GM18951 (cell line): Measurements from ENCODE around the gene MRPL30.
"Not testable (repeated sequence)": the region's sequence is repeated elsewhere in the genome, so short reads cannot be mapped to it uniquely, and the experiment has no call there.

Experiments
- POLR2A ChIP-seq: IDR thresholded peaks from 4 replicates; pipeline ENCODE4 v1.6.1; 2011; ENCODE audit warnings: mild to moderate bottlenecking; ENCODE audit not compliant: insufficient read length, insufficient read depth; ENCODE audit errors: extremely low read depth
- in situ Hi-C: fragments of 300-500 bp; cut with MboI; formaldehyde crosslinking; loops from one replicate; pipeline ENCODE4 v1.12.0; 2022; ENCODE audit warnings: low sequenced_read_pairs, mixed read lengths, inconsistent platforms; ENCODE audit not compliant: unreplicated experiment

The MRPL30 gene

GRCh38 chr2:99200076-99200800, 19.3 kb downstream of the MRPL30 start:
- TF ChIP-seq POLR2A, result no peak
- in situ Hi-C loops, result no loop called here

- in situ Hi-C loops, result no loop called here
- TF ChIP-seq POLR2A, result no peak
These were observed 21.1 kb downstream of the MRPL30 start for GRCh38 chr2:99201959-99202678.

DNA sequence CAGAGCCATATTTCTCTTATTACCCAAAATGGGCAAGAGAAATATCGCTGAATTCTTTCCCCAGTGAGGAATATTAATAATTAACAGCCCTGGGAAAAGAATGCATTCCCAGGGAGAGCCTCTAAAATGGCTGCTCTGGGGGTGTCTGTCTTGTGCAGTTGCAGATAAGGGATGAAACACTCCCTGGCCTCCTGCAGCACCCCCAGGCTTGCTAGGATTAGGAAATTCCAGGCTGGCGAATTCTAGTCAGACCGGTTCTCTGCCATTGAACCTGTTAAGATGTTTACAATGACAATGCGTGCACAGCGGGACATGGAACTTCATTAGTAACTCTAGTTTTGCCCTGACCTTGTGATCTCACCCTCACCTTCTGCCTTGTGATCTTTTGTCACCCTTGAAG, 24.5 kb downstream of the MRPL30 start:
- in situ Hi-C loops, result no loop called here
- TF ChIP-seq POLR2A, result no peak

- in situ Hi-C loops, result no loop called here
- no peak for TF ChIP-seq POLR2A
These were observed 35.1 kb downstream of the MRPL30 start for GRCh38 chr2:99216096-99216495.

DNA sequence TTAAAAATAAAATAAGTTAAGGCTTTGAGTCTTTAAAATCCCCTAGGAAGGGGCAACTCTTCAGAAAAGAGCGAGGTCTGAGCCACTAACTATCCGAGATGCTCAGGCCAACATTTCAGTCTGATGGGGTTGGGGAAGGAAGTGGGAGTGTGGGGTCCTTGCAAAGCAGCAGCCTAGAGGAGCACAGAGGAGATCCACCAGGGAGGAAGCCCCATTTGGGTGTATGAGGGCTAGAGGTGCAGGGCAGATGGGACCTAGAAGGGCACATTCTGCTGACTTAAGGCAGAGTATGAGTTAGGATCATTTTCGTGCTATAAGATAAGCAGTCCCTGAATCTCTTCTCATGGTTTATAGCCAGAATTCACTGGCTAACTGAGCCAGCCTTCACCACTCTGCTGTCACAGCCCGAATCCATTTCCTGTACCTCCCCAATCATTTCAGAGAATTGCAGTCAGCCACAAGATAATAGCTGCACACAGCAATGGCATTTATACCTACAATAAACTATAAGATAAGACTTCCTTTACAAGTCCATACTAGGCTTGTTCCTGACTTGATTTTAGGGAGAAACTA, 37.0 kb downstream of the MRPL30 start:
- in situ Hi-C loops, result no loop called here
- TF ChIP-seq POLR2A, result no peak

DNA sequence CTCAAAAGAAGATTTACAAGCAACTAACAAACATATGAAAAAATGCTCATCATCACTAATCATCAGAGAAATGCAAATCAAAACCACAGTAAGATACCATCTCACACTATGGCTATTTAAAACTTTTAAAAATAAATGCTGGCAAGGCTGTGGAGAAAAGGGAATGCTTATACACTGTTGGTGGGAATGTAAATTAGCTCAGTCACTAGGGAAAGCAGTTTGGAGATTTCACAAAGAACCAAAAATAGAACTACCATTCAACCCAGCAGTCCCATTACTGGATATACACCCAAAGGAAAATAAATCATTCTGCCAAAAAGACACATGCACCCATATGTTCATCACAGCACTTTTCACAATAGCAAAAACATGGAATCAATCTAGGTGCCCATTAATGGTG, 52.2 kb downstream of the MRPL30 start:
- in situ Hi-C loops, result not testable (repeated sequence)

DNA sequence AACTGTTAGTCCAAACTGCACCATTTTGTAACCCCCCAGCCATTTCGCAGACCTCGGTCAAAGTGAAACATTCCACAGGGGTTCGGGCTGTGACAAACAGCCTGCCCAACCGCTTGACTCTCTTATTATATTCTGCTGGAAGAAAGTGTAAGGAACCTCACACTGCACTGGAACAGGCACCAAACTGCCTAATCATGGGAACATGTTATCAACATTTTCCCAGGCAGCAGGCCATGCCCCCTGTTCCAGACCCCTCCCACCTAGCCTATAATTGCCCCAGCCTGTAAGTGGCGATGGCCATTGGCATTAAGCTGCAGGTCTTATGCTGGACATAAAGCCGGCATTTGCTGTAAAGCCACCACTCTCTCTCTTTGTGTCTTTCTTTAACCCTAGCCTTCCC, 57.6 kb downstream of the MRPL30 start:
- in situ Hi-C loops, result no loop called here
- no peak for TF ChIP-seq POLR2A

DNA sequence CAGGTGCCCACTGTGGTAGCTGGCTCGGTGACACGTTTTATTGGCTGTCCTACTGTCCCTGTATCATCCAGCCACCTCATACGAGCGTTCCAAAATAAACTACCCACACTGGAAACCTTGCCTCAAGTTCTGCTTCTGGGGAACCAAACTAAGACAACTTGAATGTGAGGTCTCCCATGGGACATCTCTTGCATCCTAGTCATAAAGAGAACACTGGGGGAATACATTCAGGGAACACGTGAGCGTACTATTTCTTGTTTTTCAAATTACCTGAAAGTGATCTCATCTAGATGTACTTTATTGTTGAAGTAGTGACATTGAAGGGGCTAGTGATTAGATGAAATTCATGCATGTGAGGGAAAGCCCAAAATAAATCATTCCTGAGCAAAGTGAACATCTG, 59.4 kb downstream of the MRPL30 start:
- in situ Hi-C loops, result no loop called here
- no peak for TF ChIP-seq POLR2A

DNA sequence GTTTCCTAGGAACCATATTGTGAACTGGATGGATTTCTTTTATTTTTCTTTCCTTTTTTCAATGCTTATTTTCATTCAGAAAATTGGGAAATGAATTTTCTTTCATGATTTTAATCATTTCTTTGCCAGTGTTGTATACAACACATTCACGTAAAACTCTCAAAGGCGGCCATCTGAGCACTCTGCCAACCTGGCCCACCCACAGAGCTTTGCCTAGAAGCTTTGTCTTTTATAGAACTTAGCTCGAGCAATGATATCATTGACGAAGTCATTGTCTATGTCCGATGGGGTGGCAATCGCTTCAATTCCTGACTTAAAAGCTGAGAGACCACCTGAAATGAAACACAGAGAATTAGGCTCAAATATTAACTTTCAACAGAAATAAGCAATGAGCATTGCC, 61.2 kb downstream of the MRPL30 start:
- TF ChIP-seq POLR2A, result no peak
- in situ Hi-C loops, result no loop called here
